MCF 10A (cell line): Measurements from ENCODE around the gene FNTB. TPM values are rescaled to one million over a fixed set of nuclear protein-coding genes. Genes with fewer than 3 reads are reported as not detected.
"Not testable (repeated sequence)": the region's sequence is repeated elsewhere in the genome, so short reads cannot be mapped to it uniquely, and the experiment has no call there.

Experiments
- BruUV-seq: library from RNA; stranded (reverse); fragments of 400-500 nt; replicated peaks from 2 replicates; lab custom pipeline; 2021; lab: Mats Ljungman, UMichigan
- CTCF ChIA-PET: fragments of 300-600 bp; sonication (Branson Sonifier 250); formaldehyde crosslinking; extraction: SDS; loops from one replicate; lab custom pipeline; 2021; ENCODE audit warnings: antibody characterized with exemption, inconsistent platforms; lab: Yijun Ruan, JAX
- POLR2A ChIA-PET: fragments of 300-600, 350-650 bp; sonication (Branson Sonifier 250); formaldehyde crosslinking; extraction: SDS; loops from one replicate; lab custom pipeline; 2020; ENCODE audit warnings: antibody characterized with exemption, inconsistent platforms; lab: Yijun Ruan, JAX
- DNase-seq: peaks from one replicate; pipeline ENCODE4 v3.0.0-alpha.2; 2018; ENCODE audit not compliant: unreplicated experiment
- H3K27ac Mint-ChIP-seq: one replicate; pipeline ENCODE4 v1.8.0; 2022; ENCODE audit warnings: mild to moderate bottlenecking, low read depth, mixed read lengths; ENCODE audit not compliant: unreplicated experiment
- H3K27me3 Mint-ChIP-seq: one replicate; pipeline ENCODE4 v1.8.0; 2022; ENCODE audit warnings: mixed read lengths; ENCODE audit not compliant: insufficient read depth, unreplicated experiment
- H3K36me3 Mint-ChIP-seq: one replicate; pipeline ENCODE4 v1.8.0; 2022; ENCODE audit warnings: mild to moderate bottlenecking, moderate library complexity, mixed read lengths; ENCODE audit not compliant: insufficient read depth, unreplicated experiment
- H3K4me1 Mint-ChIP-seq: one replicate; pipeline ENCODE4 v1.8.0; 2022; ENCODE audit warnings: mixed read lengths; ENCODE audit not compliant: insufficient read depth, unreplicated experiment
- H3K4me3 Mint-ChIP-seq: one replicate; pipeline ENCODE4 v1.8.0; 2022; ENCODE audit warnings: mild to moderate bottlenecking, moderate library complexity, mixed read lengths; ENCODE audit not compliant: unreplicated experiment
- H3K9me3 Mint-ChIP-seq: one replicate; pipeline ENCODE4 v1.8.0; 2022; ENCODE audit warnings: mixed read lengths; ENCODE audit not compliant: unreplicated experiment
- CTCF ChIP-seq: fragments of 200-600 bp; IDR thresholded peaks from one replicate; pipeline ENCODE4 v1.8.0; 2022; ENCODE audit warnings: antibody characterized with exemption, mild to moderate bottlenecking; ENCODE audit not compliant: unreplicated experiment
- intact Hi-C: fragments of 100-400 bp; cut with micrococcal nuclease; formaldehyde crosslinking; loops from 2 replicates; pipeline ENCODE4 v1.14.1; 2022
- total RNA-seq: library from RNA; stranded (reverse); gene quantifications from 2 replicates; pipeline ENCODE4 v1.2.3, GENCODE V29; 2022

Gene FNTB
- total RNA-seq, 1 experiment from 2014 or later, result 12.2 TPM

DNA sequence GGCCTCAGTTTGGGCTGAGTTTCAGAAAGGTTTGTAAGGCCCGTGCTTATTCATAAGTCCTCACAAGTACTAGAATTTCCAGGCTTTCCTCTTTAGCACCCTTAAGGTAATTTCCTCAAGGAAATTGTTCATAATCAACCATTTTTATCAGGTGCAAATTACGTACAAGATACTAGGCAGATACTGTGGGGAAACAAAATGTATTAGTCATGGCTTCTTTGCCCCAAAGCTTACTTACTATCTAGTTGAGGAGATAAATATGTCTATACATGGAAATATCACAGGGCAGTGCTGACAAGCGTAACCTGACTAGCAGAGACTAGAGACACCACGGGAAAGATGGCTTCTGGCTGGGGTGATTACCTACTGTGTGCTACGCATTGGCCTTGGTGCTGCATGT lies 93.1 kb downstream of the FNTB start:
- H3K27ac Mint-ChIP-seq, result no peak overlapping the region
- H3K4me1 Mint-ChIP-seq, result no peaks in the 10 kb centered on the region
- intact Hi-C loops, result no loop called here
- CTCF ChIA-PET, result interaction anchor here (0.5 kb wide), 1 partner anchor 25 kb away, joined by 3 read pairs; no protein-coding TSS in a partner anchor
- no peak for TF ChIP-seq CTCF
- DNase-seq, result no peak
- peaks cover 89% of the 10 kb centered on the region for H3K36me3 Mint-ChIP-seq
- no peak overlapping the region for H3K4me3 Mint-ChIP-seq
- BruUV-seq, result no TSS peak
- H3K9me3 Mint-ChIP-seq, result no peaks in the 10 kb centered on the region
- POLR2A ChIA-PET, result interaction anchor here (1.3 kb wide), 1 partner anchor 9 kb away, joined by 3 read pairs; no protein-coding TSS in a partner anchor
- H3K27me3 Mint-ChIP-seq, result no peaks in the 10 kb centered on the region

- no TSS peak for BruUV-seq
- DNase-seq, result no peak
- Mint-ChIP-seq H3K36me3 (peaks cover 94% of the 10 kb centered on the region), H3K4me3 (no peak overlapping the region), H3K27ac (no peak overlapping the region), H3K4me1 (no peaks in the 10 kb centered on the region), H3K9me3 (no peaks in the 10 kb centered on the region), H3K27me3 (no peaks in the 10 kb centered on the region)
- ChIA-PET POLR2A (no interaction called here), CTCF (no interaction called here)
- intact Hi-C loops, result no loop called here
- no peak for TF ChIP-seq CTCF
These were observed 94.5 kb downstream of the FNTB start for GRCh38 chr14:65080960-65081747.

- Mint-ChIP-seq H3K36me3 (peaks cover 99% of the 10 kb centered on the region), H3K9me3 (no peaks in the 10 kb centered on the region), H3K4me3 (no peak overlapping the region), H3K4me1 (no peaks in the 10 kb centered on the region), H3K27me3 (no peaks in the 10 kb centered on the region), H3K27ac (no peak overlapping the region)
- TF ChIP-seq CTCF, result no peak
- intact Hi-C loops, result no loop called here
- ChIA-PET CTCF (interaction anchor here (0.6 kb wide), 1 partner anchor 156 kb away, joined by 6 read pairs; no protein-coding TSS in a partner anchor), POLR2A (no interaction called here)
- DNase-seq, result no peak
- BruUV-seq, result no TSS peak
These were observed 96.2 kb downstream of the FNTB start for GRCh38 chr14:65082930-65083329.

GRCh38 chr14:65084554-65085505 lies 98.1 kb downstream of the FNTB start:
- Mint-ChIP-seq H3K4me1 (no peaks in the 10 kb centered on the region), H3K36me3 (peaks cover 99% of the 10 kb centered on the region), H3K4me3 (no peak overlapping the region), H3K27ac (no peak overlapping the region), H3K9me3 (no peaks in the 10 kb centered on the region), H3K27me3 (no peaks in the 10 kb centered on the region)
- DNase-seq, result no peak
- no peak for TF ChIP-seq CTCF
- ChIA-PET CTCF (interaction anchor here (0.6 to 1.4 kb wide), 3 partner anchors 9 to 81 kb away, joined by 3 to 6 read pairs (median 3); no protein-coding TSS in a partner anchor), POLR2A (interaction anchor here (0.6 kb wide), 1 partner anchor 10 kb away, joined by 3 read pairs; no protein-coding TSS in a partner anchor)
- intact Hi-C loops, result no loop called here
- no TSS peak for BruUV-seq

GRCh38 chr14:65086686-65087085 lies 100.0 kb downstream of the FNTB start:
- CTCF ChIA-PET, H3K27me3 Mint-ChIP-seq, BruUV-seq, H3K4me3 Mint-ChIP-seq, POLR2A ChIA-PET, H3K4me1 Mint-ChIP-seq, DNase-seq, H3K9me3 Mint-ChIP-seq, intact Hi-C loops: not testable (repeated sequence)
- H3K27ac Mint-ChIP-seq, result peak overlapping the region; percentile 7
- peaks cover 100% of the 10 kb centered on the region for H3K36me3 Mint-ChIP-seq
